Osteocyte (in vitro differentiated cells): ENCODE data around the gene BABAM2. TPM values are rescaled to one million over a fixed set of nuclear protein-coding genes. Genes with fewer than 3 reads are reported as not detected.
A peak's percentile ranks its signal among the peaks of the same experiment; 100 is the strongest.

Experiments
- DNase-seq: peaks from one replicate; pipeline ENCODE4 v3.0.0; 2021; ENCODE audit warnings: mixed read lengths; ENCODE audit not compliant: unreplicated experiment; ENCODE audit errors: extremely low spot score
- H3K27ac Mint-ChIP-seq: one replicate; pipeline ENCODE4 v1.8.0; 2021; ENCODE audit warnings: mild to moderate bottlenecking, mixed read lengths; ENCODE audit not compliant: unreplicated experiment
- H3K27me3 Mint-ChIP-seq: one replicate; pipeline ENCODE4 v1.8.0; 2021; ENCODE audit warnings: mixed read lengths; ENCODE audit not compliant: unreplicated experiment
- H3K36me3 Mint-ChIP-seq: one replicate; pipeline ENCODE4 v1.8.0; 2021; ENCODE audit warnings: mixed read lengths; ENCODE audit not compliant: unreplicated experiment
- H3K4me1 Mint-ChIP-seq: one replicate; pipeline ENCODE4 v1.8.0; 2021; ENCODE audit warnings: mixed read lengths; ENCODE audit not compliant: unreplicated experiment
- H3K4me3 Mint-ChIP-seq: one replicate; pipeline ENCODE4 v1.8.0; 2021; ENCODE audit warnings: mild to moderate bottlenecking, moderate library complexity, mixed read lengths; ENCODE audit not compliant: unreplicated experiment
- H3K9me3 Mint-ChIP-seq: one replicate; pipeline ENCODE4 v1.8.0; 2021; ENCODE audit warnings: mixed read lengths; ENCODE audit not compliant: unreplicated experiment
- CTCF ChIP-seq: fragments of 200-600 bp; sonication (generic); IDR thresholded peaks from 2 replicates; pipeline ENCODE4 v1.5.0; 2021; ENCODE audit warnings: antibody characterized with exemption, mild to moderate bottlenecking, moderate library complexity
- long read RNA-seq: library from polyadenylated mRNA; unstranded; transcript quantifications from one replicate; pipeline ENCODE4 v2.0.0, GENCODE V29; 2021
- total RNA-seq: library from RNA; stranded (reverse); gene quantifications from 2 replicates; pipeline ENCODE4 v1.2.1, GENCODE V29; 2021

Gene BABAM2
- 43.6 and 57.4 TPM in 2 replicates for total RNA-seq
- long read RNA-seq, transcript BABAM2-201 (13 exons, 1,681 nt) = minor isoform, 16 of 354 reads
- long read RNA-seq, transcript BABAM2-204 (12 exons, 1,657 nt) = major isoform, 200 of 354 reads
- long read RNA-seq, transcript BABAM2-203 (13 exons, 1,686 nt) = minor isoform, 35 of 354 reads
- long read RNA-seq, transcript BABAM2-202 (13 exons, 1,852 nt) = minor isoform, 30 of 354 reads
- long read RNA-seq, partial matches to known transcripts = 12 of 354 reads
- long read RNA-seq, other reads (novel, unspliced or antisense) = 58 of 354 reads

GRCh38 chr2:27890146-27890923 lies at the start of gene BABAM2, which contains the start of gene RBKS:
Gene BABAM2 (plus strand): TSS chr2:27890729. CDS start chr2:27894557, 3,828 bp downstream.
Gene RBKS (minus strand): TSS chr2:27890387. CDS start chr2:27890345, 42 bp downstream.
- H3K9me3 Mint-ChIP-seq = no peaks in the 10 kb centered on the region
- peak within 1 kb of the TSS; percentile 95 for H3K4me3 Mint-ChIP-seq
- H3K27me3 Mint-ChIP-seq = no peaks in the 10 kb centered on the region
- H3K36me3 Mint-ChIP-seq = peaks cover 12% of the 10 kb centered on the region
- peak within 1 kb of the TSS; percentile 99 for H3K27ac Mint-ChIP-seq
- DNase-seq = peak; percentile 96
- peaks cover 56% of the 10 kb centered on the region for H3K4me1 Mint-ChIP-seq
- TF ChIP-seq CTCF = no peak

GRCh38 chr2:27842894-27843293 lies 47.6 kb upstream of the BABAM2 start:
- no peak for DNase-seq
- H3K9me3 Mint-ChIP-seq = no peaks in the 10 kb centered on the region
- no peak overlapping the region for H3K27ac Mint-ChIP-seq

GRCh38 chr2:27843992-27844391 lies 46.5 kb upstream of the BABAM2 start:
- no peaks in the 10 kb centered on the region for H3K9me3 Mint-ChIP-seq

More at GRCh38 chr2:27842894-27843293, 47.6 kb upstream of the BABAM2 start:
- peaks cover 8% of the 10 kb centered on the region for H3K4me1 Mint-ChIP-seq
- H3K27me3 Mint-ChIP-seq = no peaks in the 10 kb centered on the region
- TF ChIP-seq CTCF = no peak
- H3K36me3 Mint-ChIP-seq = no peaks in the 10 kb centered on the region
- no peak overlapping the region for H3K4me3 Mint-ChIP-seq

GRCh38 chr2:27844821-27845255 lies 45.7 kb upstream of the BABAM2 start:
- Mint-ChIP-seq H3K4me3 (no peak overlapping the region), H3K27ac (peak overlapping the region; percentile 16), H3K4me1 (peaks cover 8% of the 10 kb centered on the region), H3K27me3 (no peaks in the 10 kb centered on the region), H3K9me3 (no peaks in the 10 kb centered on the region), H3K36me3 (no peaks in the 10 kb centered on the region)
- DNase-seq = no peak
- TF ChIP-seq CTCF = no peak

More at GRCh38 chr2:27843992-27844391, 46.5 kb upstream of the BABAM2 start:
- no peak overlapping the region for H3K27ac Mint-ChIP-seq
- peaks cover 8% of the 10 kb centered on the region for H3K4me1 Mint-ChIP-seq
- no peaks in the 10 kb centered on the region for H3K36me3 Mint-ChIP-seq
- DNase-seq = no peak
- no peak overlapping the region for H3K4me3 Mint-ChIP-seq
- no peaks in the 10 kb centered on the region for H3K27me3 Mint-ChIP-seq
- TF ChIP-seq CTCF = no peak

- H3K4me1 Mint-ChIP-seq = peaks cover 8% of the 10 kb centered on the region
- H3K27me3 Mint-ChIP-seq = no peaks in the 10 kb centered on the region
- no peak overlapping the region for H3K4me3 Mint-ChIP-seq
- H3K36me3 Mint-ChIP-seq = no peaks in the 10 kb centered on the region
- H3K9me3 Mint-ChIP-seq = no peaks in the 10 kb centered on the region
- TF ChIP-seq CTCF = no peak
- no peak overlapping the region for H3K27ac Mint-ChIP-seq
- no peak for DNase-seq
Observed at GRCh38 chr2:27847333-27847732, 43.2 kb upstream of the BABAM2 start.
